ENCODE data around the gene TFG. TPM values are rescaled to one million over a fixed set of nuclear protein-coding genes. Genes with fewer than 3 reads are reported as not detected.

The TFG gene
- total RNA-seq, 1 experiment from 2014 or later: 138 TPM

DNA sequence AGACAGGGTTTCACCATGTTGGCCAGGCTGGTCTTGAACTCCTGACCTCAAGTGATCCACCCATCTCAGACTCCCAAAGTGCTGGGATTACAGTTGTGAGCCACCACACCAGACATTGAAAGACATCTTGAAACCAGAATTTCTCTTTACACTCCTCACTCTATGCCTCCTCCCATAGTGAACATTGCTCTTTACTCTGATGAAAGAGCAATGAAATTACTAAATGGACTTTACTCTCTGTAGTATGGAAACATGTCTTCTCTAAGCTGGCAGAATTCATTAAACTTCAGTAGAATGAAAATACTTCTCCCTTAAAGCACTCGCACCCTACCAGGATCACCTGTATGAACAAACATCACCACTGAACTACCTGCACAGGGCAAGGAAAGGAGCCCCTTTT lies 27.8 kb upstream of the TFG start:
- H3K4me3 ChIP-seq (ENCODE audit: low read depth, low read length): no peak overlapping the region
- CTCF ChIA-PET: no interaction called here
- no peaks in the 10 kb centered on the region for H3K36me3 ChIP-seq (ENCODE audit: control insufficient read depth, insufficient read depth, low read length)
- TF ChIP-seq, protein P1, sequence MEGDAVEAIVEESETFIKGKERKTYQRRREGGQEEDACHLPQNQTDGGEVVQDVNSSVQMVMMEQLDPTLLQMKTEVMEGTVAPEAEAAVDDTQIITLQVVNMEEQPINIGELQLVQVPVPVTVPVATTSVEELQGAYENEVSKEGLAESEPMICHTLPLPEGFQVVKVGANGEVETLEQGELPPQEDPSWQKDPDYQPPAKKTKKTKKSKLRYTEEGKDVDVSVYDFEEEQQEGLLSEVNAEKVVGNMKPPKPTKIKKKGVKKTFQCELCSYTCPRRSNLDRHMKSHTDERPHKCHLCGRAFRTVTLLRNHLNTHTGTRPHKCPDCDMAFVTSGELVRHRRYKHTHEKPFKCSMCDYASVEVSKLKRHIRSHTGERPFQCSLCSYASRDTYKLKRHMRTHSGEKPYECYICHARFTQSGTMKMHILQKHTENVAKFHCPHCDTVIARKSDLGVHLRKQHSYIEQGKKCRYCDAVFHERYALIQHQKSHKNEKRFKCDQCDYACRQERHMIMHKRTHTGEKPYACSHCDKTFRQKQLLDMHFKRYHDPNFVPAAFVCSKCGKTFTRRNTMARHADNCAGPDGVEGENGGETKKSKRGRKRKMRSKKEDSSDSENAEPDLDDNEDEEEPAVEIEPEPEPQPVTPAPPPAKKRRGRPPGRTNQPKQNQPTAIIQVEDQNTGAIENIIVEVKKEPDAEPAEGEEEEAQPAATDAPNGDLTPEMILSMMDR (IDR thresholded peaks at IDR 0.05; ENCODE audit: insufficient read depth in 1 of 2, low read depth in 1 of 2, low read length in 1 of 2, severe bottlenecking in 1 of 2, unreplicated experiment in 1 of 2): no peak
- H3K9me3 Mint-ChIP-seq (ENCODE audit: unreplicated experiment): no peaks in the 10 kb centered on the region
- H3K27me3 Mint-ChIP-seq (ENCODE audit: insufficient read depth, unreplicated experiment): peaks cover 5% of the 10 kb centered on the region
- H3K27ac Mint-ChIP-seq (ENCODE audit: unreplicated experiment): no peak overlapping the region
- no peaks in the 10 kb centered on the region for H3K4me1 Mint-ChIP-seq (ENCODE audit: low read depth, unreplicated experiment)
- H3K4me3 Mint-ChIP-seq (ENCODE audit: unreplicated experiment): no peak overlapping the region
- H3K9me3 ChIP-seq: no peaks in the 10 kb centered on the region
- H3K36me3 Mint-ChIP-seq (ENCODE audit: insufficient read depth, unreplicated experiment): no peaks in the 10 kb centered on the region
- no TSS peak for BruUV-seq (replicated peaks)
- DNase-seq: no peak
- intact Hi-C loops (cut with micrococcal nuclease; ENCODE audit: unreplicated experiment): no loop called here
- no peaks in the 10 kb centered on the region for H3K4me1 ChIP-seq
- H3K27me3 ChIP-seq (replicated peaks; ENCODE audit: control insufficient read depth, insufficient read depth, low read length): no peaks in the 10 kb centered on the region
- POLR2A ChIA-PET: no interaction called here

DNA sequence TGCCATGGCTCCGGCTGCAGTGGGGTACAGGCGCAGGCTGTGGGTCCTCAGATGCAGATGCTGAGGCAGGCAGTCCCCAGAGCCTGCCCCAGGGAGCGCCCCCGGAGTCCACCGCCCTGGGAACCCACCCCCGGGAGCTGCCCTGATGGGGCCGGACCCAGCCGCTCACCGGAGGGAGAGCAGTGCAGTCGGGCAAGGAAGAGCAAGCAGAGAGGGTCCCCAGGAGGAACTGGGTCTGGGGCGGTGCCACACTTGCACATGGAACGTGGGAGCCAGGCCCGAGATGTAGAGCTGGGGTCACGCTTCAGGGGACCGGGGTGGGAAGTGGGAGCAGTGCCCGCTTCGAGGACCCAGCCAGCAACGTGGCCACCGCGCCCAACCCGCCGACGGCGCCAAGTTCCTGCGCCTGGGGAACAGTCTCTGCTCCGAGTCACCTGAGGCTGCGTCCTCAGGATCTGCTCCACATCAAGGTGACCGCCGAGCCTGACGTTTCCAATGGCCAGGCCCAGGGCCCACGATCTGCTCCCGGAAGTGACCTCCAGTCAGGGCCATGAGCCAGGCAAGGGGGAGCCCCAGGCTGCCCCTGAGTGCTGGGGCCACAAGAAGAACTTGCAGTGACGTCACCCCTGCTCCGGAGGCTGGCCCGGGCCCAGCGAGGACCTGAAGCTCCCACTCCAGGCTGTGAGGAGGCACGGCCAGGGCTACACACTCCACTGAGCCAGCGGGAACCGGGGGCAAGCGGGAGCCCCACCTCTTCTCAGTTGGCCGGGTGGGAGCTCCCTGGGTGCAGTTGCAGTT lies 27.0 kb upstream of the TFG start:
- Mint-ChIP-seq H3K36me3 (ENCODE audit: insufficient read depth, unreplicated experiment) (no peaks in the 10 kb centered on the region), H3K4me3 (ENCODE audit: unreplicated experiment) (no peak overlapping the region), H3K27me3 (ENCODE audit: insufficient read depth, unreplicated experiment) (peaks cover 5% of the 10 kb centered on the region), H3K9me3 (ENCODE audit: unreplicated experiment) (no peaks in the 10 kb centered on the region), H3K4me1 (ENCODE audit: low read depth, unreplicated experiment) (no peaks in the 10 kb centered on the region), H3K27ac (ENCODE audit: unreplicated experiment) (no peak overlapping the region)
- BruUV-seq (replicated peaks): no TSS peak
- Histone ChIP-seq H3K27me3 (replicated peaks; ENCODE audit: control insufficient read depth, insufficient read depth, low read length) (no peaks in the 10 kb centered on the region), H3K9me3 (no peaks in the 10 kb centered on the region), H3K36me3 (ENCODE audit: control insufficient read depth, insufficient read depth, low read length) (no peaks in the 10 kb centered on the region), H3K4me3 (ENCODE audit: low read depth, low read length) (no peak overlapping the region), H3K4me1 (no peaks in the 10 kb centered on the region)
- ChIA-PET CTCF (no interaction called here), POLR2A (no interaction called here)
- TF ChIP-seq, protein P1 (IDR thresholded peaks at IDR 0.05; ENCODE audit: insufficient read depth in 1 of 2, low read depth in 1 of 2, low read length in 1 of 2, severe bottlenecking in 1 of 2, unreplicated experiment in 1 of 2): no peak
- intact Hi-C loops (cut with micrococcal nuclease; ENCODE audit: unreplicated experiment): no loop called here
- no peak for DNase-seq

DNA sequence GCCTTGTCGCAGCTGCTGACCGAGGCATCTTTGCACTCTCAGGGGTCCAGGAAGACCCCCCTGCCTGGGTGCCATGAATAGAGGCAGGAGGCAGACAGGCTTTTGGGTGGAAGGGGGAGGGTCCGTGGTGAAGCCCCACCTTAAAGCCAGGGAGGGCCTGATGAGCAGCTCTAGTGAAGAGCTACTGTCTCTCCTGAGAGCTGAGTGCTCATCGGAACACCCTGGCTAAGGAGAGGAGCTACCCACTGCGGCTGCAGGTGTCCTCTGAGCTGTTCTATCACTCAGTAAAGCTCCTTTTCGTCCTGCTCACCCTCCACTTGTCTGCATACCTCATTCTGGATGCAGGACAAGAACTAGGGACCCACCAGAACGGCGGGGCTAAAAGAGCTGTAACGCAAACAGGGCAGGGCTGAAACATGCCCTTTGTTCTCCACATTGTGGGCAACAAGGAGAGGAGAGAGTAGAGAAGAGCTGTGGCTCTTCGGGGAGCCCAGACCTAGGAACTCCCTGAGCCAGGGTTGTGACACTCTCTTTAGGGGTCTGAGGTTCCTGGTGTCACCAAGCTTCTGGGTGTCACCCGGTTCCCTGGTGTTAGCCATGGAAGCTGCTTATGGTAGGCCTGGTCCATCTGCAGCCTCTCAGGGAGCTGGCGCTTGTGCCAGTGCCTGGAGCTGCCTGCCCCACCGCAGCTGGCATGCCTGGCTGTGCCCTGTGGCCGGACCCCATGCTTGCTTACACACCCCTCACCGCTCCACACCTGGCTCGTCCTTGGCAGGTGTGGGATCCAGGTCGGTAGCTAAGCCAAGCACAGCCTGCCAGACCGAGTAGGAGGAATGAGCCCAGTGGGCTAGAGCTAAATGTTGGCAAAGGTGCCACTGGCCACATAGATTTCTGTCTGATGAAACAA lies 26.2 kb upstream of the TFG start:
- H3K27me3 ChIP-seq (replicated peaks; ENCODE audit: control insufficient read depth, insufficient read depth, low read length): no peaks in the 10 kb centered on the region
- intact Hi-C loops (cut with micrococcal nuclease; ENCODE audit: unreplicated experiment): no loop called here
- H3K36me3 Mint-ChIP-seq (ENCODE audit: insufficient read depth, unreplicated experiment): no peaks in the 10 kb centered on the region
- H3K36me3 ChIP-seq (ENCODE audit: control insufficient read depth, insufficient read depth, low read length): no peaks in the 10 kb centered on the region
- no peaks in the 10 kb centered on the region for H3K9me3 Mint-ChIP-seq (ENCODE audit: unreplicated experiment)
- H3K27ac Mint-ChIP-seq (ENCODE audit: unreplicated experiment): no peak overlapping the region
- BruUV-seq (replicated peaks): no TSS peak
- H3K9me3 ChIP-seq: no peaks in the 10 kb centered on the region
- no peak overlapping the region for H3K4me3 ChIP-seq (ENCODE audit: low read depth, low read length)
- POLR2A ChIA-PET: no interaction called here
- H3K4me1 ChIP-seq: no peaks in the 10 kb centered on the region
- H3K4me1 Mint-ChIP-seq (ENCODE audit: low read depth, unreplicated experiment): no peaks in the 10 kb centered on the region
- no peak for DNase-seq
- peaks cover under 1% of the 10 kb centered on the region for H3K27me3 Mint-ChIP-seq (ENCODE audit: insufficient read depth, unreplicated experiment)
- TF ChIP-seq, protein P1 (IDR thresholded peaks at IDR 0.05; ENCODE audit: insufficient read depth in 1 of 2, low read depth in 1 of 2, low read length in 1 of 2, severe bottlenecking in 1 of 2, unreplicated experiment in 1 of 2): no peak
- CTCF ChIA-PET: no interaction called here
- H3K4me3 Mint-ChIP-seq (ENCODE audit: unreplicated experiment): no peak overlapping the region
